Measurements from ENCODE around the gene NOS2. TPM values are rescaled to one million over a fixed set of nuclear protein-coding genes. Genes with fewer than 3 reads are reported as not detected.
"Not testable (repeated sequence)": the region's sequence is repeated elsewhere in the genome, so short reads cannot be mapped to it uniquely, and the experiment has no call there.

Gene NOS2
- total RNA-seq, 2 experiments from 2014 or later, result not detected

DNA sequence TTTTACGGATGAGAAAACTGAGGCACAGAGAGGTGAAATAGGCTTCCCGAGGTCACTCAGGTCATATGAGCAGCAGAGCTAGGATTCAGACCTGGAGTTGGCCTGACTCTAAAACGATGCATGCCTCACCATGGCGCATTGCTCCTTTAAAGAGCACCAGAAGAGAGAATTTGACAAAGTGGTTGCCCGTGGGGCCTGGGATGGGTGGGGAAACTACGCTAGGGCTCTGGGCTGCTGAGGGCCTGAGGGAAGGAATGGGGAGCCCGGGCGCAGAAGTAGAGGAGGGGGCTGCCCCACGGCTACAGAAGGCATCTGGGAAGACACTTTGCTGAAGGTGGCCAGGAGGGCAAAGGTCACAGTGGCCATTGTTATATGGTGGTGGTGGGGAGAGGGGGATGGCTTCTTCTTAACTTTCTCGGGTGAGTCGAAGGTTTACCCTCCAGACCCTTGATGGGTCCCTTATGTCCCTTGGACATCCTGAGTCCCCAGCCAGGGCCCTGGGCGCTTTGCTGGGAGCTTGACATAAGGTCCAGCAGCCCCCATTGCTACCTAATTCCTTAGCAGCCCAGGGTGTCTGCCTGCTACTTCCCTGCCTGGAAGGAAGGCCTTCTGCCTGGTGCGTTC is 55.0 kb downstream of the NOS2 start:
- H3K27me3 Mint-ChIP-seq; H3K27ac Mint-ChIP-seq; H3K4me3 Mint-ChIP-seq; H3K9me3 Mint-ChIP-seq; CTCF ChIA-PET; H3K4me1 Mint-ChIP-seq; POLR2A ChIA-PET; H3K36me3 Mint-ChIP-seq (ENCODE audit: low read depth); DNase-seq: not testable (repeated sequence)

GRCh38 chr17:27743281-27743885 is 56.9 kb downstream of the NOS2 start:
- no peaks in the 10 kb centered on the region for H3K4me1 Mint-ChIP-seq
- no peaks in the 10 kb centered on the region for H3K36me3 Mint-ChIP-seq (ENCODE audit: low read depth)
- H3K9me3 Mint-ChIP-seq, result no peaks in the 10 kb centered on the region
- H3K27ac Mint-ChIP-seq, result no peak overlapping the region
- H3K27me3 Mint-ChIP-seq, result no peaks in the 10 kb centered on the region
- H3K4me3 Mint-ChIP-seq, result no peak overlapping the region
- CTCF ChIA-PET, result no interaction called here
- POLR2A ChIA-PET, result no interaction called here
- DNase-seq, result no peak

DNA sequence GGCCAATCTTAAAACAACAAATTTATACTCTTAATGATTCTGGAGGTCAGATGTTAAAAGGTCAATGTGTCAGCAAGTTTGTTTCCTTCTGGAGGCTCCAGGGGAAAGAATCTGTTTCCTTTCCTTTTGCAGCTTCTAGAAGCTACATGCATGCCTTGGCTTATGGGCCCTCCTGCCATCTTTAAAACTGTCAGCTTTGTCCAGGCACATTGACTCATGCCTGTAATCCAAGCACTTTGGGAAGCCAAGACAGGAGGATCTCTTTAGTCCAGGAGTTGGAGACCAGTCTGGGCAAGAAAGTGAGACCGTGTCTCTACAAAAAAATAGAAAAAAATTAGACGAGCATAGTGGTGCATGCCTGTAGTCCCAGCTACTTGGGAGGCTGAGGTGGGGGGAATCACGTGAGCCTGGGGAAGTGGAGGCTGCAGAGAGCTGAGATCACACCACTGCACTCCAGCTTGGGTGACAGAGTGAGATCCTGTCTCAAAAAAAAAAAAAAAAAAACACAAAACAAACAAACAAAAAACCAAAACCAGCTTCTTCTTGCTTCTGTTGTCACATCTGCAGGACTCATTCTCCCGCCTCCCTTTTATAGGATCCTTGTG is 58.3 kb downstream of the NOS2 start:
- no peak overlapping the region for H3K4me3 Mint-ChIP-seq
- POLR2A ChIA-PET, result no interaction called here
- no peak for DNase-seq
- H3K4me1 Mint-ChIP-seq, result no peaks in the 10 kb centered on the region
- H3K36me3 Mint-ChIP-seq (ENCODE audit: low read depth), result no peaks in the 10 kb centered on the region
- H3K9me3 Mint-ChIP-seq, result no peaks in the 10 kb centered on the region
- H3K27ac Mint-ChIP-seq, result no peak overlapping the region
- CTCF ChIA-PET, result interaction anchor here (0.6 to 1.1 kb wide), 3 partner anchors 132 to 882 kb away, joined by 3 to 5 read pairs (median 3); no protein-coding TSS in a partner anchor
- H3K27me3 Mint-ChIP-seq, result peaks cover 4% of the 10 kb centered on the region

DNA sequence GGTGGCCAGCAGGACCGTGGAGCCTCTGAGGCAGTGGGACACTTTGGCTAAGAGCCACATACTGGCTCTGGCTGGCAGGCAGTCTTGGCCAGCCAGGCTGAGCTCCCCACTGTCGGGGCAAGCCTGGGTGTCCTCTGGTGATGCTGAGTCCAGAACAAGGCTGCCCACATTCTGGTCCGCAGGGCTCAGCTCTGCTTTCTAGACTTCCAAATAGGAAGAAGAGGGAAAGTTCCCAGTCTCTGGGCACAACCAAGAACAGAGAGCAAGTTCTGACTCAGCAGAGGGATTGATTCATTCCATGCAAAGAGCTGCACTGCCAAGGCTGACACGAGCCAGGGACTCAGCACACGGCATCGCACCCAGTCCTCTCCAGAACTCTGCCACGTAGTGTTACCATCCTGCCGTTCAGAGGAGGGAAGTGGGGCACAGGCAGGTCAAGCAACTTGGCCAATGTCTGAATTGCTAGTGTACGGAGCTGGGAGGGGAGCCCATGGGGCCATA is 58.9 kb downstream of the NOS2 start:
- H3K9me3 Mint-ChIP-seq, result no peaks in the 10 kb centered on the region

DNA sequence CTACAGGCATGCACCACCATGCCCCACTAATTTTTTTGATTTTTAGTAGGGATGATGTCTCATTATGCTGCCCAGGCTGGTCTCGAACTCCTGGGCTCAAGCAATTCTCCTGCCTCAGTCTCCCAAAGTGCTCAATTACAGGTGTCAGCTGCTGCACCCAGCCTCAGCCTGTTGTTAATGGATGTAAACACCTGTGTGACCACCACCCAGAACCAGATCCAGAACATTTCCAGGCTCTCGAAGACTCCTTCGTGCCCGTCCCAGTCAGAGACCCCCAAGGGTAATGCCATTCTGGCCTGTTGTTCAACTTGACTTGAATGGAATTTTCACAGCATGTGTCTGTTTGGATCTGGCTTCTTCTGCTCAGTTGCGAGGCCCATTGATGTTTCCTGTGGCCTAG is 59.8 kb downstream of the NOS2 start:
- DNase-seq; H3K27me3 Mint-ChIP-seq; POLR2A ChIA-PET; H3K9me3 Mint-ChIP-seq; H3K4me1 Mint-ChIP-seq; CTCF ChIA-PET; H3K4me3 Mint-ChIP-seq; H3K27ac Mint-ChIP-seq; H3K36me3 Mint-ChIP-seq (ENCODE audit: low read depth): not testable (repeated sequence)

More for the DNA sequence above, 58.9 kb downstream of the NOS2 start:
- H3K4me3 Mint-ChIP-seq, result no peak overlapping the region
- no peak overlapping the region for H3K27ac Mint-ChIP-seq
- no peaks in the 10 kb centered on the region for H3K4me1 Mint-ChIP-seq
- DNase-seq, result no peak
- no peaks in the 10 kb centered on the region for H3K36me3 Mint-ChIP-seq (ENCODE audit: low read depth)
- ChIA-PET POLR2A (no interaction called here), CTCF (interaction anchor here (0.9 to 1.1 kb wide), 2 partner anchors 132 to 152 kb away, joined by 3 read pairs; no protein-coding TSS in a partner anchor)
- H3K27me3 Mint-ChIP-seq, result peaks cover 4% of the 10 kb centered on the region

DNA sequence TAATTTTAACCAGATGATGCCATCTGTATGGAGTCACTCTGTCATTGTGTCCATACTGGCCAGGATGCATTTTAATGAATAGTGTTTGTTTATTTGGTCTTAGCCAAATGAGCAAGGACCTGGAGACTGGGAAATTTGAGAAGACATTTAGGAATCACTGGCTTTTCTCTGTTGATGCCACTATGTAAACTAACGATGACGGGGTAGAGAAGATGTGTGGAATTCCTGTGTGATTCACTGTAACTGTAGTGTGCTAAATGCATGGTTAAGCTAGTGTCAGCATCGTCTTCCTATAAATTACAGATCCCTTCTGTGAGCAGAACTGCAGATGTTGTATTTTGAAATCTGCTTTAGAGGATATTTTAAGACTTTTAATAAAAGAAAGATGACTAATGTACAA is 66.6 kb downstream of the NOS2 start:
- ChIA-PET POLR2A (no interaction called here), CTCF (no interaction called here)
- Mint-ChIP-seq H3K36me3 (ENCODE audit: low read depth) (no peaks in the 10 kb centered on the region), H3K4me1 (no peaks in the 10 kb centered on the region), H3K27me3 (peaks cover 40% of the 10 kb centered on the region), H3K4me3 (no peak overlapping the region), H3K9me3 (no peaks in the 10 kb centered on the region), H3K27ac (no peak overlapping the region)
- no peak for DNase-seq

DNA sequence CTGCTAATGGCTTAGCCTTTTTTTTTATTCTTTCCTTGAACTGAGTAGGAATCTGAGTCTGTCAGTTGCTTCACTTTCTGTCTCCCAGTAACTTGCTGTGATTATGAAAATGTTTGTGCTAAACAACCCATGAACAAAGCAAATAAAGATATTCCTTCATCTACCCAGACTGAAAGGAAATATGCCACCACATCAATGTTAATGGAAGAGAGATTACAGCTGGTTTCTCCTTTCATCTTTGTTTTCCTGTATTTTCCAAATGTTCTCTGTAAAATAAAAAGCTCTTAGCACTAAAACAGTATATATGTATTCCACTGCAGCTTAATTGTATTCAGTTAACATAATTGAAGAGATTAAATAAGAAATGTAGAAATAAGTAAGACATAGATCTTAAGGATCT is 67.6 kb downstream of the NOS2 start:
- H3K4me1 Mint-ChIP-seq; H3K9me3 Mint-ChIP-seq; POLR2A ChIA-PET; DNase-seq; H3K27ac Mint-ChIP-seq; H3K36me3 Mint-ChIP-seq (ENCODE audit: low read depth); H3K4me3 Mint-ChIP-seq; CTCF ChIA-PET: not testable (repeated sequence)
- H3K27me3 Mint-ChIP-seq, result peaks cover 40% of the 10 kb centered on the region

- CTCF ChIA-PET, result interaction anchor here (1.3 kb wide), 1 partner anchor 14 kb away, joined by 3 read pairs; no protein-coding TSS in a partner anchor
- H3K4me3 Mint-ChIP-seq; H3K36me3 Mint-ChIP-seq (ENCODE audit: low read depth); H3K9me3 Mint-ChIP-seq; POLR2A ChIA-PET; DNase-seq; H3K4me1 Mint-ChIP-seq; H3K27ac Mint-ChIP-seq: not testable (repeated sequence)
- H3K27me3 Mint-ChIP-seq, result peaks cover 16% of the 10 kb centered on the region
Measured at GRCh38 chr17:27725982-27726381, 74.3 kb downstream of the NOS2 start.

- no peak overlapping the region for H3K4me3 Mint-ChIP-seq
- DNase-seq, result no peak
Measured at GRCh38 chr17:27721797-27722196, 78.5 kb downstream of the NOS2 start.

More at GRCh38 chr17:27721797-27722196, 78.5 kb downstream of the NOS2 start:
- no peaks in the 10 kb centered on the region for H3K9me3 Mint-ChIP-seq
- POLR2A ChIA-PET, result no interaction called here
- H3K27ac Mint-ChIP-seq, result no peak overlapping the region
- no peaks in the 10 kb centered on the region for H3K36me3 Mint-ChIP-seq (ENCODE audit: low read depth)
- CTCF ChIA-PET, result no interaction called here
- no peaks in the 10 kb centered on the region for H3K4me1 Mint-ChIP-seq
- peaks cover 3% of the 10 kb centered on the region for H3K27me3 Mint-ChIP-seq

Other genes with a start within 250 kb of the NOS2 start
- gene LGALS9, start 169.3 kb downstream of the NOS2 start, total RNA-seq, result 100 to 1,000 TPM; 223 to 233 TPM
- gene LYRM9, start 92.8 kb upstream of the NOS2 start, total RNA-seq, result 1 to 10 TPM; 5.9 to 6.1 TPM
- gene NLK, start 242.1 kb upstream of the NOS2 start, total RNA-seq, result 10 to 100 TPM; 13.3 to 15.7 TPM

Measured in activated CD4-positive, alpha-beta T cell treated with anti-CD3 and anti-CD28 coated beads, Interleukin-2, amount 10 ng/mL, durations not matched to agents 7 days and 5 days (primary cell).